MG63 (cell line): ENCODE data around the gene LRRTM2. TPM values are rescaled to one million over a fixed set of nuclear protein-coding genes. Genes with fewer than 3 reads are reported as not detected.

ENCODE experiments used
- DNase-seq: peaks from one replicate; pipeline ENCODE4 v3.0.0-alpha.2; 2020
- H3K27me3 ChIP-seq: fragments of 250-450 bp; sonication (Bioruptor Pico); 2 replicates; pipeline ENCODE4 v1.5.1; 2020; ENCODE audit warnings: mild to moderate bottlenecking, moderate library complexity
- H3K36me3 ChIP-seq: fragments of 250-450 bp; sonication (Bioruptor Pico); 2 replicates; pipeline ENCODE4 v1.5.1; 2020; ENCODE audit warnings: mild to moderate bottlenecking, moderate library complexity
- H3K4me3 ChIP-seq: fragments of 250-450 bp; sonication (Bioruptor Pico); 2 replicates; pipeline ENCODE4 v1.5.1; 2020; ENCODE audit warnings: mild to moderate bottlenecking, moderate library complexity
- H3K9me3 ChIP-seq: fragments of 250-450 bp; sonication (Bioruptor Pico); 2 replicates; pipeline ENCODE4 v1.5.1; 2020; ENCODE audit warnings: mild to moderate bottlenecking, moderate library complexity
- total RNA-seq: library from RNA; depleted of rRNA; stranded (reverse); fragments of >200 nt; shearing (Covaris generic); gene quantifications from 2 replicates; pipeline ENCODE4 v1.2.3, GENCODE V29; 2014; ENCODE audit warnings: low replicate concordance; rRNA removed

LRRTM2 gene
- total RNA-seq, 1 experiment from 2014 or later = not detected

DNA sequence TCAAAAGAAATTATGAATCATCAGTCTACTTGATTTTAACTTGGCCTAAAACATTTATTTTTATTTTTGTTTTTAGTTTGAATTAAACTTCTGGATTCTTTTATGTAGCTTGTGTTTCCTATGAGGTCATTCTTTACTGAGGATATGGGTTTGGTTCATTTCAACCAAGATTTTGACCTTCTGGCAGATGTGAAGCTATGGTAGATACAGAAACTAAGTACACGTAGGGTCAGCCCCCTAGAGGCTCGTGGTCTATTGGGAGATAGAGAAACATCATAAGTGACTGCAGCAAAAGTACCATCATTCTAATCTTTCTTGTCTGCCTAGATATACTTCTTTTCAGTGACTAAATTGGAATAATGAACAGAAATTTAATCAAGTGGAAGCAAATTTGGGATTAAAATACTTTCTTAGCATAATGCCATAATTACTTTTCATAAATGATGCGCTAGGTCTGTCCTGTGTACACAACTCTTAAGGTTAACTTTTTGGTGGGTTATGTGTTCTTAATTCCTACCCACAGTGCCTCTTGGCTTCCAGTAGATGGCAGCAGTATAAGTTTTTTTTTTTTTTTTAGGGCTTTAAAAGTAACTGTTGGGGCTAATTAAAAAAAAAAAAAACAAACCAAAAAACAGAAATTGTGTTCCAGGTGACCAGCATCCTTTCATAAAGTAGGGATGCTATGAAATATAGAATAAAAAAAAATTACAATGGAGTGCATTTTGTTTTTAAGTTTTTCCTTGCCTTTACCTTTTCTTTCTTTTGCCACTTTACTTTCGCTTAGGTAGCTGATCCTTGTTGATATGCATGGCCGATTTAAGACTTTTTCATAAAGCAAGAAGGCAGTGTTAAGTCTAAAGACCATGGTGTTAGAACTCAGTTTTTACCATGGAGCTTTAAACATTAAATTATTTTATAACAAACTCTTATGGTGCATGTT, 49.9 kb downstream of the LRRTM2 start:
- no peaks in the 10 kb centered on the region for H3K27me3 ChIP-seq
- no peak for DNase-seq
- H3K9me3 ChIP-seq = no peaks in the 10 kb centered on the region
- H3K36me3 ChIP-seq = peaks cover 55% of the 10 kb centered on the region
- no peak overlapping the region for H3K4me3 ChIP-seq

DNA sequence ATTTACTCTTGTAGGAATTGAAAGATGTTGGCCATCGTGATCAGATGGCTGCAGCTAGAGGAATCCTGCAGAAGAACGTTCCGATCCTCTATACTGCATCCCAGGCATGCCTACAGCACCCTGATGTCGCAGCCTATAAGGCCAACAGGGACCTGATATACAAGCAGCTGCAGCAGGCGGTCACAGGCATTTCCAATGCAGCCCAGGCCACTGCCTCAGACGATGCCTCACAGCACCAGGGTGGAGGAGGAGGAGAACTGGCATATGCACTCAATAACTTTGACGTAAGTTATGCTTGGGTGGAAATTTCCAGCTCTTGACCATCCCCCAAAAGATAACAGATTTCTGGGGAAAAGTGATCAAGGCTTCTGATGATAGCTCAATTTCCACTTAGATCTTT, 50.6 kb downstream of the LRRTM2 start:
- no peaks in the 10 kb centered on the region for H3K9me3 ChIP-seq
- H3K27me3 ChIP-seq = no peaks in the 10 kb centered on the region
- no peak for DNase-seq
- peaks cover 55% of the 10 kb centered on the region for H3K36me3 ChIP-seq
- H3K4me3 ChIP-seq = no peak overlapping the region

DNA sequence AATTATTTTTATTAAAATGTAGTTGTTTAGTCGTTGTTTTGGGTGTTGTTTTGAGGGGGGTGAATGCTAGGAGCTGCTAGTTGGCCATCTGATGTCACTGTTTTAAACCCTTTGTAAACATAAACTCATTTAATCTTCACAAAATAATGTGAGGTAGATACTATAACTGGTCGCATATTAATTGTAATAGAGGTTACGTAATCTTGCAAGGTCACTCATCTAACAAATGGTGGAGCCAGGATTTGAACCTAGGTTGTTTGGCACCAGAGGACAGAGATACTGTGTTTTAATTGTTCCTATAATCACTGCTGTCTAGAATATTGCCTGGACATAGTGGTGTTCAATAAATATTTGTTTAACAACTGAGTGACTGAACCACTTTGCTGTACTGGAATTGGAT, 54.4 kb downstream of the LRRTM2 start:
- Histone ChIP-seq H3K4me3 (no peak overlapping the region), H3K9me3 (peaks cover 2% of the 10 kb centered on the region; the same call in 1 of the 2 replicates), H3K36me3 (peaks cover 45% of the 10 kb centered on the region), H3K27me3 (no peaks in the 10 kb centered on the region)
- DNase-seq = no peak

DNA sequence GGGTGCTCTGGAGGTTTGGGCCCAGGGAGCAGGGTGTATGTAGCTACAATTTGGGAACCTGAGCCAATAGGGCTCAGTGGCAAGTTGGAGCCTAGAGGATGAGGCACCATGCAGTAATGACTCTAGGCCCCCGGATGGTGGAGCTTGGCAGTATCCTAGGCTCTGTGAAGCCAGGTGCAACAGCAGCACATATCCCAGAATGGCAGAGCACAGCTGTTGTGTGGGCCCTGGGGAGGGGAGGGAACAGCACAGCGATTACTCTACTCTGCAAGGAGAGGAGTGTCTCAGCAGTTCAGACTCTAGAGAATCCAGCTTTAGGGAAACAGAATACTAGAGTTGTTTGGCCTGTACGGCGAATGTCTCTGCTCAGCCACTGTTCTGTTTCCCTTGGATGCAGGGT, 56.1 kb downstream of the LRRTM2 start:
- DNase-seq = no peak
- Histone ChIP-seq H3K4me3 (no peak overlapping the region), H3K9me3 (peaks cover 2% of the 10 kb centered on the region; the same call in 1 of the 2 replicates), H3K27me3 (no peaks in the 10 kb centered on the region), H3K36me3 (peaks cover 44% of the 10 kb centered on the region)

Other genes starting within 250 kb of the LRRTM2 start
- gene CTNNA1, start 121.9 kb downstream of the LRRTM2 start, total RNA-seq = 394 TPM in 2 replicates